GM19438 (cell line): ENCODE results near the gene GPLD1.

Experiments
- ATAC-seq: cut with Tn5 transposase; IDR thresholded peaks from one replicate; pipeline ENCODE4 v1.9.1; 2021; ENCODE audit warnings: low read depth; ENCODE audit not compliant: unreplicated experiment

Gene GPLD1

DNA sequence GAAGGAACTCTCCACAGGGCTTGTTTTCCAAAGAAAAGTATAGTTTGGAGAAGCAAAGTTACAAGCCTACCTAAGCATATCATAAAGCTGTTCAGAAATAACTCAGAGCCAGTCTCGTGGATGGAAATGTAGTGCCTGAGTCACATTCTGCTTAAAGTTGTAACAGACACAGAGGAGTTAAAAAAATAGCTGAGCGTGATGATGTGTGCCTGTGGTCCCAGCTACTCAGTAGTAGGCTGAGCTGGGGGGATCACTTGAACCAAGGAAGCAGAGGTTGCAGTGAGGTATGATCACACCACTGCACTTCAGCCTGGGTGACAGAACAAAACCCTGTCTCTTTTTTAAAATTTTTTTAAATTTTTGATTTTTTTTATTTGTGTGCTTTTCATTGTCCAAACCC is 12.0 kb upstream of the GPLD1 start:
- no peak for ATAC-seq

- no peak for ATAC-seq
Observed at GRCh38 chr6:24500683-24501082, 11.3 kb upstream of the GPLD1 start.

DNA sequence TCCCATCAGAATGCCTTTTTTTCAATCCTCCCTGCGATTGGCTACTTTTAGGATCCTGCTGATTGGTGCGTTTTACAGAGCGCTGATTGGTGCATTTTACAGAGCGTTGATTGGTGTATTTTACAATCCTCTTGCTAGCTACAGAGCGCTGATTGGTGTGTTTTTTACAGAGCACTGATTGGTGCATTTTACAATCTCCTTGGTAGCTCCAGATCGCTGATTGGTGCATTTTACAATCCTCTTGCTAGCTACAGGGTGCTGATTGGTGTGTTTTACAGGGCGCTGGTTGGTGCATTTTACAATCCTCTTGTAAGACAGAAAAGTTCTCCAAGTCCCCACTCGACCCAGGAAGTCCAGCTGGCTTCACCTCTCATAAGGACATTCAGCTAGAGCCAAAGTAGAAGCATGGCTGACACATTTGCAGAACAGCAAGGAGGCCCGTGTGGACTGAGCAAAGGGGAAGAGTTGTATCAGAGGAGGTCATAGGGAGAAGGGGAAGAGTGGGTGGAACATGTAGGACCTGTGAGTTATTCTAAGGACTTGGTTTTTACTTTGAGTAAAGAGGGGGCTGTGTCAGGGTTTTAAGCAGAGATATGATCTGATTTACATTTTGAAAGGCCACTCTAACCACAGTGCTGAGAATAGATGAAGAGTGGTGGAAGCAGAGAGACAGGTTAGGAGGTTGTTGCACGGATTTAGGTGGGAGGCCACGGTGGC is 8.0 kb upstream of the GPLD1 start:
- ATAC-seq = no peak

- peak; percentile 64 for ATAC-seq
Observed at GRCh38 chr6:24494821-24495795, 5.7 kb upstream of the GPLD1 start, which contains the start of gene ALDH5A1. ALDH5A1 (plus strand) TSS chr6:24494969; CDS start chr6:24494997, 28 bp downstream.

DNA sequence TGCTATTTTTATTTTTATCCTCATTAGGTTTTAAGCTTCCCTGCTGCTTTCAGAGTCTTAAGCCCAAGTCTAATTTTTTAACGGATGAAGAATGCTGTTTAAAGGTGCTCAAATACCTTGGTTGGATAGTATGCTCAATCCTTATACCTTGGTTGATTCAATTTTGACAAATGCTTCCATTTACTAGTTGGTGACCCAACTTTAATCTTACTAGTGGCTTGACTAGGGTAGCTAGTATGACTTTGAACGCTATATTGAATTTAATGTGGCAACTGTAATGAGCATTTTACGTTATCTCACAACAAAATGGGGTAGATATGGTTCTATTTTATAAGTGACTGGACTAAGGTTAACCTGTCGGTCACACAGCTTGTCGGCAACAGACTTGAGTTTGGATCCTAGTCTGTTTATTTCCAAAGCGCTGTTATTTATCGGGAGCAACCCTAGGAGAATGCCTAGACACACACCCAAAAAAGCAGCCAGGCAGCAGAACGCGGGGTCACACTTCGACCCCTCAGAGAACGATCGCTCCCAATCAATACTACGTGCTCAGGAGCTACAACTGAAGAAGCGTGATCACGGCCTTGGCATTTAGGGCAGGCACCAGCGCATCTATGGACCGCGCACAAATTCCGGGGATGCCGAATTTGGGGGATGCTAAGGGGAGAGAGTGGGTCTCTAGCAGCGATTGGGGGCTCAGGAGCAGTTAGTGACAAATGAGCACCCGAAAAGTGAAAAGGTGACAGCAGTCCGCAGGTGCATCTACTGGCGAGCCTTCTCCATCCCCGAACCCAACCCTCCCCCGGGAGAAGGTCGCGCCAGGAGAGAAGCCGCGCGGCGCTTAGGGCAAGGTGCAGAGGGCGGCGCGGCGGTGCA is 4.8 kb upstream of the GPLD1 start:
- ATAC-seq = peak; percentile 7

GRCh38 chr6:24492475-24492874 is 3.1 kb upstream of the GPLD1 start:
- no peak for ATAC-seq

- no peak for ATAC-seq
Observed at GRCh38 chr6:24490948-24491347, 1.6 kb upstream of the GPLD1 start.

DNA sequence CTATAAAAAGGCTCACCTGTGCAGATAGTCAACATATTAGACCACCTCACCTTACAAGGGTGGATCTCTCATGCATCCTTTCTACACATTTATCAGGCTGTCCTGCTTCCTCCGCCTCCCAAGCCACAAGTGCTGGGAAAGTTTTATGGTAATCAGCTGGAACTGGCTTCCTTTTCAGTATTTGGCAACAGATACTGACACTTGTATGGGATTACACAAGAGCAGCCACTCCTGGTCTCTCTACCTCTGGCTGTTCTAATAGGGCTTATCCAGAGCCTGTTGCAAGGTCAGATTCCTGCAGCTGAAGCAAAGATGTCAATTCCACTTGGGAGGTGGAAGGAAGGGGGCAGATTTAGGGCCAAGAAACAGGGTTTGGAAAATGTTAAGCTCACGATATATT is 503 bp upstream of the GPLD1 start:
- no peak for ATAC-seq

DNA sequence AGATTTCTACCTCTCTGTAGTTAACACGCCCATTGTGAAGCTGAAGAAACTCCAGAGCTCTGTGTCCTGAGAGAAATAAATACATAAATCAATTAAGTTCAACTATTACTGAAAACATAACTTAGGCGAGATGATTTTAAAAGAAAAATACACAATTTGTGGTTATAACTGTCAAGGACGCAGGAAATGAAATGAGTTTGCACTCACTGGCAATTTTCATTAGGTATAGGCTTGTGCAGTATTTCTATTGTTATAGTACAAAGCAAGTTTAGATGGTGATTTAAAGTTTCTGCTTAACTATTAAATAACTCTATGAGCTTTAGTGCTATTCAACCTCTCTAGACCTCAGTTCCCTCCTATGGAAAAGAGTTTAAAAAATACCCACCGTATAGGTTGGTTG is 3.3 kb downstream of the GPLD1 start:
- ATAC-seq = no peak

DNA sequence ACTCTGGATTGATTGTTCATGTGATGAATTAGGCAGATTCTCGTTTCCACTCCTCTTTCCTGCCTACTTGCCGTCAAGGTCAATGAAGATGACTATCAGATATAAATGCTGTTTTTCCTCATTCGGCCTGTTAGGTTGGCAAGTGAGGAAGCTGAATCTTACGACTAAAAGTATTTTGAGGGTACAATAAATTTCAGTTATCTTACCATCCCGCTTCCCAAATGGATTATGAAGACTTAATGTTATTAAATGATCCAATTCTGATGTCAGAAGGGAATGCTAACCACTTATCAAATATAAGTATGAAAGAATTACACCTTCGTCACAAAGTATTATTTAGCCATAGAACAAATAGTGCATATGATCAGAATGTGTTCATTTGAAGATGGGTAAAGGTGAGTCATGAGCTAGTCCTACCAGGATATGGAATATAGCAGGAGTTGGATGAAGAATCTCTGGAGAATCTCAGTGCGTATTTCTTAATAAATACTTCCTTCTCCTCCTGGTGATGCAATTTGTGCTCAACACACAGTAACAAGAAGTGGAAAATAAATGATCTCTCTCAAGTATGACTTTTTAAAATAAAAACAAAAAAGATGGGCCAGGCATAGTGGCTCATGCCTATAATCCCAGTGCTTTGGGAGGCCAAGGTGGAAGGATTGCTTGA is 4.6 kb downstream of the GPLD1 start:
- ATAC-seq = no peak

GRCh38 chr6:24481449-24481848 is 7.9 kb downstream of the GPLD1 start:
- ATAC-seq = no peak

DNA sequence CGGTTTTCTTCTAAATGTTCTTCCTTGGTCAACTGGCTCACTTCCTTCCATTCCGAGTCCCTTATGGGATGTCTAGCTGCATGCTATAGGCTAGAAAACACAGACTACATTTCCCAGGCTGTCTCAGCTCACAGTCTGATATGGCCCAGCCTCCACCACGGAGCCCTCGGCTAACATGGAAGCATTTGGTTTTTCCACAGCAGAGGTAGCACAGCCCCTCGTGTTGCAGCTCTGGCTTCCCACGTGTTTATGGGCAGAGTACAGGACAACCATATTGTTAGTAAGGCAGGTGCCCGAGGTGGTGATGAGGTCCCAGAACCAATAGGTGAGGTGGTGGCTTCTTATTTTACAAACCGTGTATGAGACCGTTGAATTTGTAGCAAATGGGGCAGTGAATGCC is 8.7 kb downstream of the GPLD1 start:
- no peak for ATAC-seq

- ATAC-seq = no peak
Observed at GRCh38 chr6:24478903-24479302, 10.5 kb downstream of the GPLD1 start.

DNA sequence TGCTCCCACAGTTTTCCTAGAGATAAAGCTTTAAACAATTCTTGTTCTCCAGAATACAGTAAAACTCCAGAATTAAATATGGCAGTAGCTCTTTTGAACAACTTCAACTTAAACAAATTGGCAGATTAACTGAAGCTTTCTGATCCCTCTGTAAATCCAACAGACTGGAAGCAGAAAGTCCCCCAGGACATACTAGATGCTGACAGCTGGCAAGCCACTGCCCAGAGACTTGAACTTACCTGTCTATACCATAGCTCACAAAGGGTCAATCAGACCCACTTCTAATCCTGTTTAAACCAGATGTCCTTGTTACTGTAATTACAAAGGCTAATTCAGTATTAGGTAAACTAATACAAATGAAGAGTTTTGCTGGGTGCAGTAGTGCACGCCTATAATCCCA is 12.3 kb downstream of the GPLD1 start:
- no peak for ATAC-seq

DNA sequence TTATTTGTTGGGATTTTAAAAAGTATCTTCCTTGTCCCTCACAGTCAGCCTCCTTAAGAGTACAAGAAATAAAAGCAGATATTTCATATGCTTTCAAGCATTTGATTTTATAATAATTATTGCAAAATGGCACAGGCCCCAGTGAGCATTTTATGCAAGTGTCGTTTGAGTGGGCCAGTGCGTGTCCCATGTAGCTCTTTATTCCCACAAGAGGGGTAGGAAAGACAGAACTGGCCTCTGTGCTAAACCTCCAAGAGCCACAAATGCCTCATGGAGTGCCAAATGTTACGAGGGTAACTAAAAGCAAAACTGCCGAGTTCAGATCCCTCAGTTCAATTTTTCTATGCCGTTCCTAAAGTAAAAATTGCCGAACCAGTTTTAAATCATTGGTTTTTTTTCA is 12.7 kb downstream of the GPLD1 start:
- ATAC-seq = no peak

GRCh38 chr6:24472181-24472580 is 17.2 kb downstream of the GPLD1 start:
- no peak for ATAC-seq

- ATAC-seq = no peak
Observed at GRCh38 chr6:24469811-24470210, 19.6 kb downstream of the GPLD1 start.

DNA sequence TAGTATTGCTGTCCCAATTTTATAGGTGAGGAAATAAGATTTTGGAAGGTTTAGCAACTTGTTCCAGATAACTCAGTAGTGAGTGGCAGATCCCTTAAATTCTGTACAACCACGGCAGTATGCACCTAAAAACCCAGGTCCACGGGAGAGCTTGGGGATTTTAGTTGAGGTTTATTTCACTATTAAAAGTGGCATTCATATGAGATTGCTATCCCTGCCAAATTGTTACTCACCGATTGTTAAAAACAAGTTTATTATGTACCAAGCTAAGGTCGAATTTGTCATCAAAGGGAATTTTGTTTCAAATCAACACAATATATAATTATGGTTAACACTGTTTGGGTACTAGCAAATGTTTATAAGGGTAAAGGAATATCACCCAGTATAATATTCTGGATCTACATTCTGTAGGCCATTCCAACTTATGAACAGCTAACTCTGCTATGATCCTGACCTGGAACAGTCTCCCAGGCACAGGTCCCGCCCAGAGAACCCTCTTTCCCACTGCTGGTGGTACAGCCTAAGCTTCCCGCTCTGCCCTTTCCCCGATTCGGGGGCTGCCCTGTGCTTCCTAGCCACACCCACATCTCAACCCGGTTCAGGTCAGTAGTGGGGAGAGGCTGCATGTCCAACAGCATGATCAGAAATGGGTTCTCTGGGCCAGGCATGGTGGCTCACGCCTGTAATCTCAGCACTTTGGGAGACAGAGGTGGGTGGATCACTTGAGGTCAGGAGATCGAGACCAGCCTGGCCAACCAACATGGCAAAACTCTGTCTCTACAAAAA is 24.9 kb downstream of the GPLD1 start:
- ATAC-seq = no peak

DNA sequence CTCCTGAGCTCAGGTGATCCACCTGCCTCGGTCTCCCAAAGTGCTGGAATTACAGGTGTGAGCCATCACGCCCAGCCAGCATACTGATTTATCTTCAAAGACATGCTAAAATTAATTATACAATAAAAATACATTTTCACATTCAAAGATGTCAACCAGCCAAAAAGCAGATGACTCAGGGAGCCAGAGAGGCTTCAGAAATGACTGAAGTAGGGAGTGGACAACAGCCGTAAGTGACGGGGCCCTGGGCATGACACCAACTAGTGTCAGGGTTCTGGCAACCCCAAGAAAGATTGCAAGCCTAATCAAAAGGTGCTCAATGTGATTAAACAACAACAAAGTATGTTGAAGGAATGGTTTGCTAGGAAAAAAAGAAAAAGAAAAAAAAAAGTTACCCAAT is 28.4 kb downstream of the GPLD1 start:
- ATAC-seq = no peak
